SW 1271 (cell line): ENCODE data around the gene REXO4.
"Not testable (repeated sequence)": the region's sequence is repeated elsewhere in the genome, so short reads cannot be mapped to it uniquely, and the experiment has no call there.

ENCODE experiments used
- DNase-seq, 2 experiments: peaks; one replicate each; lab custom pipeline; 2025; lab: John Stamatoyannopoulos, UW

REXO4 gene

GRCh38 chr9:133420392-133420827, 2.6 kb upstream of the REXO4 start:
- DNase-seq: no peak

DNA sequence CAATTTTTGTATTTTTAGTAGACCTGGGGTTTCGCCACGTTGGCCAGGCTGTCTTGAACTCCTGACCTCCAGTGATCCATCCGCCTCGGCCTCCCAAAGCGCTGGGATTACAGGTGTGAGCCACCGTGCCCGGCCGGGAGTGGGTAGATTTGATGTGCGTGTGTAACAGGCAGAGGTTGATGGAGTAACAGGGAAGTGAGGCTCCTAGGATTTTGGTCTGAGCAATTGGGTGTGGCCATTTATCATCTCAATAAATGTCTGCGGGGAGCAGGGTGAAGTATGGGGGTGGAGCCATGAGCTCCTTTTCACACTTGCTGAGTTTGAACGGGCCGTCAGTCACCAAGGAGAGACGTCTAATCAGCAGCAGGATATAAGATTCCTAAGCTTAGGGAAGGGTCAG, 1.2 kb upstream of the REXO4 start:
- DNase-seq: no peak

GRCh38 chr9:133415170-133415569, 2.6 kb downstream of the REXO4 start:
- DNase-seq: no peak

DNA sequence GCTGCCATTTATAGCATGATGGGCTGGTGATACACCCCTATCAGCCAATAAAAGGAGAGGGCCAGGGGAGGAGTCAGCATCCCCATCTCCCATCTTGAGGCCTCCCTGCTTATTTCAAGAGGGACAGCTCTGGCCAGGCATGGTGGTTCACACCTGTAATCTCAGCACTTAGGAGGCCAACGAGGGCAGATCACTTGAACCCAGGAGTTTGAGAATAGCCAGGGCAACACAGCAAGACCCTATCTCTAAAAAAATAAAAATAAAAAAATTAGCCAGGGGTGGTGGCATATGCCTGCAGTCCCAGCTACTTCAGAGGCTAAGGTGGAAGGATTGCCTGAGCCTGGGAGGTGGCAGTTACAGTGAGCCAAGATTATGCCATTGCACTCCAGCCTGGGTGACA, 9.8 kb downstream of the REXO4 start:
- DNase-seq: no peak

DNA sequence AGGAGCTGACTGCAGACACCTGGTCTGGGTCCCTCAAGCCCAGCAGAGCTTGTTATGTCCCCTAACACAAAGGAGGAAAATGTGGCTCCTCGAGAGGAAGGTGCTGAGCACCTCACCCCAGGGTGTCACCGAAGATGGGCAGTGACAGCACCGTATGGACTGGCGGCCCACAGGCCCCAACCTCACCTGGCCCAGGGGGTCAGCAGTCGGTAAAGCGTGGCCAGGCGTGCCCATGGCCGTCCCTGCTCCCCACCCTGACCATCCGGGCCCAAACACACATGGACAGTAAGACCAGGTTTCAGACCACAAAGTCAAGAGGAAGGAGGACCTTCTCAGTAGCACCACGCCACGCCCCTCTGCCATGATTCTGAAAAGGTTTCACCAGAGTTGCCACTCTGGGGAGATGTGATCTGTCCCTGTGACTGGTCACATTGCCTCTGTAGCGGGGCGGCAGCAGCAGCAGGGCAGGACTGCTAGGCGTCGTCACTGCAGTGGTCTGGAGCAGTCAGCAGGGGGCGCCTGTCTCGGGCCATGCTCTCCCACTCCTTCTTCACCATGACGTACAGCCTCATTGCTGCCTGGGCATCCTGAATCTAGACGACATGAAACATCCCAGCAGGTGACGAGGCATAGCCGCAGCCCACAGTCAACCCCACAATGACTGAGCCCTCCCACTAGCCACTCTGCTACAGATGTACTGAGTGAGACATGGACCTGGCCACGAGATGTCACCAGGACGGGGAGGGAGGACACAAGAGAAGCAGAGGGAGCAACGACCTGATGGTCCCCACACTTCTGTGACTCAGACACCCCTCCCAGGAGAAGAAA, 11.1 kb downstream of the REXO4 start:
- peak in 1 of 2 experiments; percentile 59 for DNase-seq

GRCh38 chr9:133405508-133406438, 12.0 kb downstream of the REXO4 start:
- DNase-seq: no peak

GRCh38 chr9:133404454-133405002, 13.3 kb downstream of the REXO4 start:
- DNase-seq: no peak

- no peak for DNase-seq
Observed at GRCh38 chr9:133403766-133404453, 13.9 kb downstream of the REXO4 start.

DNA sequence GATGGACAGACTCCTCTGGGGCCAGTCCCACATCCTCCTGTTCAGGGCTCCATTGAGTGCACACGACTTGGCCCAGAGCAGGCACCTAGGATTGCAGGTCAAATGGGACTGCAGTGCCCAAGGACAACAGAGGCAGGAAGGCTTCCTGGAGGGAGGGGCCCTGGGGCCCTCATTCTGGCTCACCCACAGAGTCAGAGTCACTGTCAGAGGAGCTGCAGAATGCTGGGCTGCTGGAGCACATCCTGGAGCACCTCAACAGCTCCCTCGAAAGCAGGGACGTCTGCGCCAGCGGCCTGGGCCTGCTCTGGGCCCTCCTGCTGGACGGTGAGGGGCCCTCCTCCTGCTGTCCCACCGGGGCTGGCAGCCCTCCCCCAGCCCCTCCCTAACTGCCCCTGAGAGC, 15.1 kb downstream of the REXO4 start:
- DNase-seq: no peak

DNA sequence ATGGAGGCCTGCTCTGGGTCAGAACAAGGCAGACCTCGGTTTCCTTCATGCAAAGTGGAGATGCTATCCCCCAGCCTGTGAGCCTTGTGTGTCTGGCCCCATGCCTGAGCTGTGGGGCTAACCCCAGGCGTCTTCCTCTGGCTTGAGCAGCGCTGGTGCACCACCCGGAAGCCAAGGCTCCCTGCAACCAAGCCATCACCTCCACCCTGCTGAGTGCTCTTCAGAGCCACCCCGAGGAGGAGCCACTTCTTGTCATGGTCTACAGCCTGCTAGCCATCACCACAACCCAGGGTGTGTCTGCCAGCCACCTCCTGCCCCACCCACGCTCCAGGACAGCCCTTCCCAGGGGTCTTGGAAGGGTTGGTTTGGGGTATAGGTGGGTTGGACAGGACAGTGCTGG, 16.2 kb downstream of the REXO4 start:
- no peak for DNase-seq

- no peak for DNase-seq
Observed at GRCh38 chr9:133400292-133400691, 17.5 kb downstream of the REXO4 start.

GRCh38 chr9:133397895-133398294, 19.9 kb downstream of the REXO4 start:
- no peak for DNase-seq

- no peak for DNase-seq
Observed at GRCh38 chr9:133397370-133397769, 20.4 kb downstream of the REXO4 start.

DNA sequence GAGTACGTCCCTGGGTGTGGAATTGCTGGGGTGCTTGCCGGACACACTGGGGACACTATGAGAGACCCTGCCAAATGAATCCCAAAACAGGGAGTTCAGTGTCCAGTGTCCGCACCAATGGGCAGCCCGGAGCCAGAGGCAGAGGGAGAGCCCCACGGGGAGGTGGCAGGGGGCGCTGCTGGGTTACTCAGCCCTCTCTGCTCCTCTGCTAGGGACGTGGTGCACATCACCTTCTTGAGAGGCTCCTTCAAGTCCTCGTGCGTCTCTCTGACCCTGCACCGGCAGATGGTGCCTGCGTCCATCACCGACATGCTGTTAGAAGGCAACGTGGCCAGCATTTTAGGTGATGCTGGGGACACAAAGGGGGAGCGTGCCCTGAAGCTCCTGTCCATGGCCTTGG, 20.9 kb downstream of the REXO4 start:
- no peak for DNase-seq

DNA sequence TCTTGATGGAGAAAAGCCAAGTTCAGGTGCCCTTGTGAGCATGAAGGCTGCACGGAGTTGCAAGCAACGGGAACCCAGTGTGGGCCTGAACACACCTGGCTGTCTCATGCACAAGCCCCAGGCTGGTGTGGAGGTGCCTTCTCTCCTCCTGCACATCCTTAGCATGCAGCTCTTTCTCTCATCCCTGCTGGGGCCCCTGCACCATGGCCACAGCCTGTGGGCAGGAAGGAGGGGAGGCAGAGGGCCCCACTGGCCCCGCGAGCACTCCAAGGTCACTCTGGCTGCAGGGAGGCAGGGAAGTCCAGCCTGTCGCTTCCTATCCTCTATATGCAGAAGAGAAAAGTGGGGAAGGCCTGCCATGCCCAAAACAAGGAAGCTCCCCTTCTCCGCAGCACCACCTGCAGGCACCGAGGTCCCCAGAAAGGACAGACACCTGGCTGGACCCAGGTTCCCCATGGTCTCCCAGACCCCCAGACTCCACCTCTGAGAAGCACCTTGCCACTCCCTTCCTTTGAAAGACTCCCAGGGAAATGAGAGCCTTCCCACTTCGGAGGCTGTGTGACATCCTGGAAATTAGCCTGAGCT, 23.0 kb downstream of the REXO4 start:
- no peak for DNase-seq

DNA sequence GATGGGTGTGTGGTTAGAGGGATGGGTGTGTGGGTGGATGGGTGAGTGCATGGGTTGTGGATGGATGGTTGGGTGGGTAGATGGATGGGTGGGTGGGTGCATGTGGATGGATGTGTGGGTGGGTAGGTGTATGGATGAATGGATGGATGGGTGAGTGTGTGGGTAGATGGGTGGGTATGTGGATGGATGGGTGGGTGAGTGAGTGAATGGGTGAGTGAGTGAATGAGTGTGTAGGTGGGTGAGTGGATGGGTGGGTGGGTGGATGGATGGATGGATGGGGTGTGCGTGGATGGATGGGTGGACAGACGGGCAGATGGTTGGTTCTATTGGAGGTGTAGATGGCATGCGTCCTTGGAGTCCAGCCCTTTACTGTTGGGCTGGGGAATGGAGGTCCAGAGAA, 24.4 kb downstream of the REXO4 start:
- no peak for DNase-seq

GRCh38 chr9:133392308-133392707, 25.5 kb downstream of the REXO4 start:
- not testable (repeated sequence) for DNase-seq

GRCh38 chr9:133391449-133391848, 26.4 kb downstream of the REXO4 start:
- DNase-seq: not testable (repeated sequence)

DNA sequence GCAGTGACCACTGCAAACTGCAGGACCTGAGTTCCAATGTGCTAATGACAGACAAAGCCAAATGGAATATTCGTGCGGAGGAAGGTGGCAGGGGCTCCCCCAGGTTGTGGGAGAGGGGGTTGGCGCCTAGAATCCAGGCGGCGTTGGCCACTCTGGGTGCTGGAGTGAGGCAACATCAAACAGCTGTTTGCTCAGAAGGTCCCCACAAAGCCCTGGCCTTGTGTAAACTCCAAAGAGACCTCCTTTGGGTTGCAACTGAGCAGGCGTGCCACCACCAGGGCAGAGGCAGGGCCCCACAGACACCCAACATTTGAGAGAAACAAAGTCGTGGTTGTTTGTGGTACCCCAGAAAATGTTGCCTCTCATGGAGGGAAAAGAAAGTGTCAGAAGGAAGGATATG, 27.1 kb downstream of the REXO4 start:
- no peak for DNase-seq

GRCh38 chr9:133389562-133389961, 28.2 kb downstream of the REXO4 start:
- DNase-seq: no peak

DNA sequence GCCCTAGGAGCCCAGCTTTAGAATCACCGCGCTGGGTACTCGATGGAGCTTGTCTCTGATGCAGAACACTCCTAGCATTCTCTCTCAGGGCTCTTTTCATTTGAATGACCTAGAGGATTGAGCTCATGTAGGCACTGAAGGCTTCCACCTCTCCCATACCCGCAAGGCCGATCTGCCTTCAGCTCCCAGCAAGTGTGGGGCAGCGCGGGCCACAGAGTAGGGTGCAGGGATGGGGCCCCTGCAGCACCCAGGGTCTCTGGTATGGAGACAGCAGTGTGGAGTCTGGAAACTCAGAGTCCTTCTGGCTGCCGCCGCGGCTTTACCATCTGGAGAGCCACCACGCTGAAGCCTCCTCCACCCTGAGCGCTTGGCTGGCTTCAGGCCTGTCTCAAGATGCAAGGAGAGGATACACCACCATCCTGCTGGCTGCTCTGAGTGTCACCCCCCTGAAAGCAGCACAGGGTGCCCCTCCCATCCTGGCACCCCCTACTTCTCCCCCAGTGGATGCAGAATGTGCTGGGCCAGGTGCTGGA, 28.7 kb downstream of the REXO4 start:
- no peak for DNase-seq
